MM.1S (cell line): ENCODE measurements around the gene PGS1.
A peak's percentile ranks its signal among the peaks of the same experiment; 100 is the strongest.

Source experiments
- DNase-seq: peaks from one replicate; pipeline ENCODE4 v3.0.0-alpha.2; 2015
- H2AFZ ChIP-seq: fragments of 300-600 bp; sonication (generic); 2 replicates; pipeline ENCODE4 v1.6.0; 2016; ENCODE audit warnings: antibody characterized with exemption, low read length
- H3F3A ChIP-seq: fragments of 300-600 bp; sonication (generic); 2 replicates; pipeline ENCODE4 v1.6.1; 2016; ENCODE audit warnings: mild to moderate bottlenecking, antibody characterized with exemption, low read length, moderate library complexity, mixed read lengths; ENCODE audit not compliant: insufficient read depth
- H3K27ac ChIP-seq: fragments of 300-600 bp; sonication (generic); 2 replicates; pipeline ENCODE4 v1.5.1; 2016; ENCODE audit warnings: mild to moderate bottlenecking, low read length
- H3K27me3 ChIP-seq: fragments of 300-600 bp; sonication (generic); replicated peaks from 2 replicates; pipeline ENCODE4 v1.6.0; 2016; ENCODE audit warnings: low read length; ENCODE audit not compliant: insufficient read depth
- H3K36me3 ChIP-seq: fragments of 300-600 bp; sonication (generic); replicated peaks from 2 replicates; pipeline ENCODE4 v1.6.1; 2016; ENCODE audit warnings: mild to moderate bottlenecking, low read length, mixed read lengths; ENCODE audit not compliant: insufficient read depth
- H3K4me1 ChIP-seq: fragments of 300-600 bp; sonication (generic); 2 replicates; pipeline ENCODE4 v1.6.1; 2016; ENCODE audit warnings: low read length, mixed read lengths
- H3K4me2 ChIP-seq: fragments of 300-600 bp; sonication (generic); 2 replicates; pipeline ENCODE4 v1.6.0; 2016; ENCODE audit warnings: low read depth, low read length
- H3K4me3 ChIP-seq: fragments of 300-600 bp; sonication (generic); 2 replicates; pipeline ENCODE4 v1.5.1; 2016; ENCODE audit warnings: low read length, mixed read lengths
- H3K79me2 ChIP-seq: fragments of 300-600 bp; sonication (generic); 2 replicates; pipeline ENCODE4 v1.6.1; 2016; ENCODE audit warnings: mixed run types, low read length, mixed read lengths
- H3K9ac ChIP-seq: fragments of 300-600 bp; sonication (generic); 2 replicates; pipeline ENCODE4 v1.6.1; 2016; ENCODE audit warnings: low read length, mixed read lengths
- H3K9me2 ChIP-seq: fragments of 300-600 bp; sonication (generic); replicated peaks from 2 replicates; pipeline ENCODE4 v1.6.1; 2016; ENCODE audit warnings: mild to moderate bottlenecking, low read length, mixed read lengths; ENCODE audit not compliant: insufficient read depth
- H3K9me3 ChIP-seq: fragments of 300-600 bp; sonication (generic); replicated peaks from 2 replicates; pipeline ENCODE4 v1.6.1; 2016; ENCODE audit warnings: mild to moderate bottlenecking, low read length, mixed read lengths; ENCODE audit not compliant: insufficient read depth
- H4K20me1 ChIP-seq: fragments of 300-600 bp; sonication (generic); 2 replicates; pipeline ENCODE4 v1.6.1; 2016; ENCODE audit warnings: mild to moderate bottlenecking, low read length, moderate library complexity, mixed read lengths; ENCODE audit not compliant: insufficient read depth
- EZH2 ChIP-seq: fragments of 300-600 bp; sonication (generic); optimal IDR thresholded peaks from 2 replicates; pipeline ENCODE3; 2017; ENCODE audit warnings: low read depth, mild to moderate bottlenecking, antibody characterized with exemption, low read length, mixed read lengths
- EZH2phosphoT487 ChIP-seq: fragments of 300-600 bp; sonication (generic); IDR thresholded peaks from 2 replicates; pipeline ENCODE4 v1.6.1; 2018; ENCODE audit warnings: antibody characterized with exemption, low read length
- TF ChIP-seq, protein P1 (sequence below): fragments of 300-600 bp; sonication (generic); IDR thresholded peaks from 2 replicates; pipeline ENCODE4 v1.5.1; 2016; ENCODE audit warnings: antibody characterized with exemption, low read length, mixed read lengths

PGS1 gene

DNA sequence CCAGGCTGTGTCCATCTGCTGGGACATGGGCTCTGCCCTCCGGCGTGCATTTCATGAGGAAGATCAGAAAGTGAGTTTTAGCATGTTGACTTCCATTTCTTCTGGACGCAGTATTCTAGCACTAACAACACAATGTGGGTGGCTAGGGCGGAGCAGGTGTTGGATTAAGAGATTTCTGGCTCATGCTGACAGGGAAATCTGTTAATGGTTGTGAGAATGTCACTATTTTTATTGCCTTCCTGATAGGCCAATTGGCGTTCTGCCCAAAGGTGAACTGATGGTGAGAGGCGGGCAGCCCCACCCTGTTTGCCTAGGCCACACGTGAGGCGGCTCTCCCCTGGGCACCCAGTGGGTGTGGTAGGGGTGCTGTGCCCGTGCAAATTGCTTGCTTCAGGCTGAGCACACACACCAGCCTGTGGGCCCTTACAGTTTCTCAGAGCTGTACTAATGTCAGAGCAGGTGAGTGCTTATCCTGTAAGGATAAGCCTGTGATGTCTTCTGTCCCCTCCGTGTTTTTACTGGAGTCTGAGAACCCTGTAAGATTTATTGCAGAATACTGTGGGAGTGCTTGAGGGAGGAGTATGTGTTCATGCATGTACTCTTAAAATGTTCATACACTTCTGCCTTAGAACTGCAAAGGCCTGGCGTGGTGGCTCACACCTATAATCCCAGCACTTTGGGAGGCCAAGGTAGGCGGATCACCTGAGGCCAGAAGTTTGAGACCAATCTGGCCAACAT, 30.9 kb downstream of the PGS1 start:
- DNase-seq = no peak
- H3K27ac ChIP-seq = no peak overlapping the region
- TF ChIP-seq, protein P1, sequence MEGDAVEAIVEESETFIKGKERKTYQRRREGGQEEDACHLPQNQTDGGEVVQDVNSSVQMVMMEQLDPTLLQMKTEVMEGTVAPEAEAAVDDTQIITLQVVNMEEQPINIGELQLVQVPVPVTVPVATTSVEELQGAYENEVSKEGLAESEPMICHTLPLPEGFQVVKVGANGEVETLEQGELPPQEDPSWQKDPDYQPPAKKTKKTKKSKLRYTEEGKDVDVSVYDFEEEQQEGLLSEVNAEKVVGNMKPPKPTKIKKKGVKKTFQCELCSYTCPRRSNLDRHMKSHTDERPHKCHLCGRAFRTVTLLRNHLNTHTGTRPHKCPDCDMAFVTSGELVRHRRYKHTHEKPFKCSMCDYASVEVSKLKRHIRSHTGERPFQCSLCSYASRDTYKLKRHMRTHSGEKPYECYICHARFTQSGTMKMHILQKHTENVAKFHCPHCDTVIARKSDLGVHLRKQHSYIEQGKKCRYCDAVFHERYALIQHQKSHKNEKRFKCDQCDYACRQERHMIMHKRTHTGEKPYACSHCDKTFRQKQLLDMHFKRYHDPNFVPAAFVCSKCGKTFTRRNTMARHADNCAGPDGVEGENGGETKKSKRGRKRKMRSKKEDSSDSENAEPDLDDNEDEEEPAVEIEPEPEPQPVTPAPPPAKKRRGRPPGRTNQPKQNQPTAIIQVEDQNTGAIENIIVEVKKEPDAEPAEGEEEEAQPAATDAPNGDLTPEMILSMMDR = no peak
- TF ChIP-seq EZH2phosphoT487 (no peak), EZH2 (no peak)
- H3K4me3 ChIP-seq = no peak overlapping the region
- no peaks in the 10 kb centered on the region for H3K4me1 ChIP-seq
- H3K4me2 ChIP-seq = no peak overlapping the region
- no peaks in the 10 kb centered on the region for H3K9me3 ChIP-seq
- H3K27me3 ChIP-seq = no peaks in the 10 kb centered on the region
- no peak overlapping the region for H2AFZ ChIP-seq
- peaks cover 12% of the 10 kb centered on the region for H3K79me2 ChIP-seq
- H4K20me1 ChIP-seq = no peaks in the 10 kb centered on the region
- no peaks in the 10 kb centered on the region for H3K9me2 ChIP-seq
- H3K9ac ChIP-seq = no peak overlapping the region
- no peaks in the 10 kb centered on the region for H3K36me3 ChIP-seq
- H3F3A ChIP-seq = no peaks in the 10 kb centered on the region

DNA sequence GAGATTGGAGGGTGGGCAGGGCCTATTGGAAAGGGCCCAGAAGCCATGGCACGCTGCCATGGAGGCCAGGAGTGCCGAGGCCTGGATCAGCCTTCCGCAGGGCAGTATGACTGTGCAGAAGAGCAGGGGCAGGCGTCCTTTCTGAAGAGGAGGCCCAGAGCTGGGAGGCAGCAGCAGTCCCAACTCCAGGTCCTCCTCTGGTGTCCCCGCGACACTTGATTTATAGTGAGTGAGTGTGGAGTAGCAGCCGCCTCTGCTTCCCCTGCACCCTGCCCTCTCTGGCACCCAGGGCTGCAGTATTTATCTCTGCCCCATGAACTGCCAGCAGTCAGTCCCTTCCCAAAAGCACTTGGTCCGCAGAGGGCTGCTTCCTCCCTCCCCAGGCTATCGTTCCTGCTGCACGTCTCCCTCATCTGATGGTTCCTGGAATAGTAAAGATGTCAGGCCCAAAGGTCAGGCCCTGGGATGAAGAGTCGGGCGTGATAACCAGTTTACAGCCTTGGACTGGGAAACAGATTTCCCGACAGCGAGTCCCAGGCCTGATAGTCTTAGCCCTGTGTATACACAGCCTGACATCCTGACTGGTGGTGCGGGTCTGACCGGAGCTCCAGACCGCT, 32.9 kb downstream of the PGS1 start:
- Histone ChIP-seq H3K27ac (no peak overlapping the region), H3K36me3 (no peaks in the 10 kb centered on the region)

DNA sequence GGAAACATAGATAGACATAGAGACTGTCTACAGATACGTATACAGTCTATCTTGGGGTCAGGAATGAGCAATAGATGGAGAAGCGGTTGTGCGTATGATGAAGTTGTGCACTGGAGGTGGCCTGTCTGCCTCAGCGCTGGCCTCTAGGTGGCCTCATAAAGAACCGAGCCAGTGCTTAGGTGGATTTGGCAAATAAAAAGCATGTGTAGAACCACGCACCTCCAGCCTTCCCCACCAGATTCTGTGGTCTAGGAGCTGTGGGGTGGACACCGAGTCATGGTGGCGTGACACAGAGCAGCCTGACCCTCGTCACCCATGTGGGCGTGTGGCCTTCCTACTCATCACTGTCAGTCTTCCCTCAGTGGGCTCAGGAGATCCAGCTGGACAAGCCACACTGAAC, 34.0 kb downstream of the PGS1 start:
- H3K79me2 ChIP-seq = peaks cover 12% of the 10 kb centered on the region
- H3F3A ChIP-seq = no peaks in the 10 kb centered on the region
- no peaks in the 10 kb centered on the region for H3K9me2 ChIP-seq
- no peak overlapping the region for H2AFZ ChIP-seq
- no peak overlapping the region for H3K4me3 ChIP-seq
- no peaks in the 10 kb centered on the region for H4K20me1 ChIP-seq
- H3K9me3 ChIP-seq = no peaks in the 10 kb centered on the region
- no peak overlapping the region for H3K9ac ChIP-seq
- H3K4me2 ChIP-seq = no peak overlapping the region
- no peaks in the 10 kb centered on the region for H3K4me1 ChIP-seq
- DNase-seq = no peak
- no peak overlapping the region for H3K27ac ChIP-seq
- no peaks in the 10 kb centered on the region for H3K27me3 ChIP-seq
- no peaks in the 10 kb centered on the region for H3K36me3 ChIP-seq
- TF ChIP-seq, protein P1 = 0 out of 2 replicates have a peak, but pooled peaks have one; percentile 15
- TF ChIP-seq EZH2 (no peak), EZH2phosphoT487 (no peak)

More for the DNA sequence above, 32.9 kb downstream of the PGS1 start:
- H3K9me3 ChIP-seq = no peaks in the 10 kb centered on the region
- H3K4me1 ChIP-seq = no peaks in the 10 kb centered on the region
- no peak overlapping the region for H3K4me2 ChIP-seq
- no peaks in the 10 kb centered on the region for H3K9me2 ChIP-seq
- no peak for DNase-seq
- TF ChIP-seq EZH2phosphoT487 (no peak), EZH2 (no peak)
- TF ChIP-seq, protein P1 = no peak
- H3K79me2 ChIP-seq = peaks cover 12% of the 10 kb centered on the region
- H4K20me1 ChIP-seq = no peaks in the 10 kb centered on the region
- no peaks in the 10 kb centered on the region for H3F3A ChIP-seq
- no peak overlapping the region for H3K9ac ChIP-seq
- H3K27me3 ChIP-seq = no peaks in the 10 kb centered on the region
- H2AFZ ChIP-seq = no peak overlapping the region
- H3K4me3 ChIP-seq = no peak overlapping the region
